Fibroblast of skin of right biceps (primary cell): ENCODE results near the gene HMCN1.
"Not testable (repeated sequence)": the region's sequence is repeated elsewhere in the genome, so short reads cannot be mapped to it uniquely, and the experiment has no call there.

ENCODE experiments used
- DNase-seq: peaks from one replicate; pipeline ENCODE4 v3.0.0-alpha.2; 2013

HMCN1 gene

DNA sequence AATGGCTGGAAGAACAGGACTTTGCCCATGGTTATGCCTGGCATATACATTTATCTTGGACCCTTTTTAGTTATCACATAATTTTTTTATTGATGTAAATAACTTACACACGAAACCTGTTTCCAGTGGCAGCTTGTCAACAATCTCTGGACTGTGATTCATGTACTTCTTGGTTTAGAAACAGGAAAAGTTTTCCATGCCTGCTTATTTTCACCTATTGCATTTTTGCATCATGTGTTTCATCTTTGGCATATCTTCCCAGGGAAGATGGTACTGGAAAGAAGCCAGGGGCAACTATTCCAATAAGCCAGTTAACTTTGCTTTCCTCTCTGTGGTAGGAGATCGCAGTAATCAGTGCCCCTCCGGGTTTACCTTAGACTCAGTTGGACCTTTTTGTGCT lies 430.6 kb downstream of the HMCN1 start:
- DNase-seq: no peak

DNA sequence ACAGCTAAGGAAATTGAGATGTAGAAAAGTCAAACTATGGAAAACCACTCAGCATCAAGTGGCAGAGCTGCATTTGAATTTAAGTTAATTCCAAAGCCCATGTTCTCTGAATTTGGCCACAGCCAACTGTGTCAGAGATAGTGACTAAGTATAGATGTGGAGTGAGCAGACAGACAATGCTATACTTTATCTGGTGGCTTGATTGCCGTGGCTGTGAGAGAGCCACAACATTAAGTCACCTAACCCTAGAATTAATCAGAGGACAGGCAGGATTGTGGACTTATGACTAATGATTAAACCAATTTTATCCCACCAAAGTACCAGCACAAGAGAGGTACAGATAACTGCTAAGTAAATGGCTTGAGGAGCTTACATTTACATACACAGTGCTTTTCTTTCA lies 431.1 kb downstream of the HMCN1 start:
- DNase-seq: peak; percentile 17

DNA sequence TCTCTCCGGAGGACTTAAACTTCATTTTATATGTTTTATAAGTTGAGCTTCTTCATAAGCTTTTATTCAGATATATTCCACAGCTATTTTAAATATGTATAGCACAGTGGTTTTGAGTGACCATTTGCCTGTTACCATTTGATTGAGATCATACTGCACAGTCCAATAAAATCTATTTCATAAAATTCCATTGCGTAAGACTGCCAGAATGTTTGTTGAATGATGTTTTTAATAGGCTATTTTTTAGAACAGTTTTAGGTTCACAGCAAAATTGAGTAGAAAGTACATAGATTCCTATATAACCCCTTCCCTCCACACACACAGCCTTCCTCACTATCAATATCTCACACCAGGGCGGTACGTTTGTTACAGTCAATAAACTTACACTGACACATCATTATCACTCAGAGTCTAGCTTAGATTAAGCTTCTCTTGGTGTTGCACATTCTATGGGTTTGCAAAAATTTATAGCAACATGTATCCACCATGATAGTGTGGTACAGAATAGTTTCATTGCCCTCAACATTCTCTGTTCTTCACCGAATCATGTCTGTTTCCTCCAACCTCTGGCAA lies 433.0 kb downstream of the HMCN1 start:
- DNase-seq: no peak

DNA sequence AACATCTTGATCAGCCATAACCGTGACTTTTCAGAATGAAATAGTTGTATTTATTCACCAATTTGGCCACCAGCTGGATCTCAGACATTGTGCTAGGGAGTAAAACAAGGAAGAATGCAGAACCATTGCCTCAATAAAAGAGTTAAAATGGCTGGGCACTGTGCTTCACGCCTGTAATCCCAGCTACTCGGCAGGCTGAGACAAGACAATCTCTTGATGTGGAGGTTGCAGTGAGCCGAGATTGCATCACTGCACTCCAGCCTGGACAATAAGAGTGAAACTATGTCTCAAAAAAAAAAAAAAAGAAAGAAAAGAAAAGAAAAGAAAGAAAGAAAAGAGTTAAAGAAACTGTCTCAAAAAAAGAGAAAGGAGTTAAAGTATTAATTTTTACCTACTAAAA lies 441.4 kb downstream of the HMCN1 start:
- DNase-seq: peak; percentile 17

DNA sequence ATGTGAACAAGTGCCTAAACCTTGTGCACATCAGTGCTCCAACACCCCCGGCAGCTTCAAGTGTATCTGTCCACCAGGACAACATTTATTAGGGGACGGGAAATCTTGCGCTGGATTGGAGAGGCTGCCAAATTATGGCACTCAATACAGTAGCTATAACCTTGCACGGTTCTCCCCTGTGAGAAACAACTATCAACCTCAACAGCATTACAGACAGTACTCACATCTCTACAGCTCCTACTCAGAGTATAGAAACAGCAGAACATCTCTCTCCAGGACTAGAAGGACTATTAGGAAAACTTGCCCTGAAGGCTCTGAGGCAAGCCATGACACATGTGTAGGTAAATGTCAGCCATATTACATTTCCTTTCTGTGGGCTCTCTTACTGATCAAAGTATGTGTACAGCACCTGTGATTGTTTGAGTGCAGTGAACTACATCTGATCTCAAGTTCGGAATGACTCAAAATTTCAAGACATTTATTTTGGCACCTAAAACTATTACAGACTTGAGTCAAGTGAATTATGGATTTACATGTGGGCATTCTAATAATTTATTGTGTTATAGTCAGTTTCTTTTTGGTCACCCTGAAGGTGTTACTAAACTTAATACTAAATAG lies 444.3 kb downstream of the HMCN1 start:
- no peak for DNase-seq

DNA sequence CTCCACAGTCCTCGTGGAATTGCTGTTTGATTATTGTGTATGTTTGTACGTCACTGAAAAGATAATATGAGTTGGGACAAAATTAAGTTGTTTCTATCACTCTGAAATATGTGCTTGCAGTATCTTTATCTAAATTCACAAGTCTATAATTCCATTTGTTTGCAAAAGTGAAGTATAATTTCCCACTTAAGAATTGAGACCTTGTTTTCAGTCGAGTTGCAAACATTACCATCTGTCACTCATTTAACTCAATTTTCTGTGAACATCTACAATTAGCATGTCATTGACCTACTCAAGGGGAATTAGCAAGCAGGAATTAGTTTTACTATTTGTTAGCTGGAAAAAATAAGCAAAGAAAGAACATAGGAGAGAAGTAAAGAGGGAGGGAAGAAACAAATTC lies 445.0 kb downstream of the HMCN1 start:
- DNase-seq: no peak

DNA sequence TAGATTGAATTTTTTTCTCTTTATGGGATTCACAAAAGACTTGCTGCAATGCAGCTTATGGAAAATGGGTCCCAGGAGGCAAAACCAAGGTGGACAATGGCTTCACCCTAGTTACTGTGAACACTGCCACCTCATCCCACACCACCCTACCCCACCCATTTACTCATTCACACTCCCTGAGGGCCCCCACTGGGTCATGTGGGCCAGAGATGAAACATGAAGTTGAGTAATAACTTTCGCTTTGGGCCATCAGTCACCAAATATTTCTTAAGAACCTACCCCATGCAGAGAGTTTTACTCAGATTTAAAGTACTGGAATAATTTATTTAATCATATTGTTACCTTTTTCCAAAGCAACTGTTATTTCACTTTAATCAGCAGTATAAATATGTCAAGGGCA lies 449.0 kb downstream of the HMCN1 start:
- peak; percentile 86 for DNase-seq

DNA sequence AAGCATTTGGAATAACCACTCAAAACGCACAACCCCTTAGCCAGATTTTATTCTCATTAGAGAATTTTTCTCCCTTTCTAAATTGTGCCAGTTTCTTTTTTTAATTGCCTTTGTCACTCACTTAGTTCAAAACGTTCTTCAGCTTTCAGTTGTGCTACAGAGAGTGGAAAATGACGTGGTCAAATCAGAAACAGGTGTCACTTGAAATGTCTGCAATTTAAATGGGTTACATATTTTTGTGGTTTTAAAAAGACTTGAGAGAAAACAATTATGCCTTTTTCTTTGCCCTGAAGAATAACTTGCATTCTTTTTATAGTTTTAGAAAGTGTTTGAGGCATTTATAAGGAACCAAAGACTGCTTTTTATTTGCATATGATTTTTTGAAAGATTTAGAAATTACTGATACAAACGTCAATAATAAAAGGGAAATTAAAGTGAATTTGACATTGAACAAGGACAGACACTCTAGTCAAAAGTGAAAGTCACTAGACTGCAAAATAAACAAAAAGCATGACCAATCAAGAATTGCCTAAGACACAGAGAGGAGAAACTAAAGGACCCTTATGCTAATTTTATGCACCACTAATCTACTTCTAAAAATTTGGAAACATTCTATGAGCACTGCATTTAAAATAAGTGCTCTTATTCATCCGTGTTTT lies 449.9 kb downstream of the HMCN1 start:
- DNase-seq: peak; percentile 86

DNA sequence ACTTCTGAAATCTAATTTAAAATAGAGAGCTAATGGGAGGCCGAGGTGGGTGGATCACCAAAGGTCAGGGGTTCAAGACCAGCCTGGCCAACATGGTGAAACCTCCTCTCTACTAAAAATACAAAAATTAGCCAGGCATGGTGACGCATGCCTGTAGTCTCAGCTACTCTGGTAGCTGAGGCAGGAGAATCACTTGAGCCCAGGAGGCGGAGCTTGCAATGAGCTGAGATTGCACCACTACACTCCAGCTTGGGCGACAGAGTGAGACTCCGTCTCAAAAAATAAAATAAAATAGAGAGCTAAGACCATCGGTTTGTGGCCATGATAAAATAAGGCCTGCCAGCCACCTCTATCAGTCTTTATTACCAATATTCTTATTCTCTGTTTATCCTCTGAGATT lies 452.1 kb downstream of the HMCN1 start:
- not testable (repeated sequence) for DNase-seq

DNA sequence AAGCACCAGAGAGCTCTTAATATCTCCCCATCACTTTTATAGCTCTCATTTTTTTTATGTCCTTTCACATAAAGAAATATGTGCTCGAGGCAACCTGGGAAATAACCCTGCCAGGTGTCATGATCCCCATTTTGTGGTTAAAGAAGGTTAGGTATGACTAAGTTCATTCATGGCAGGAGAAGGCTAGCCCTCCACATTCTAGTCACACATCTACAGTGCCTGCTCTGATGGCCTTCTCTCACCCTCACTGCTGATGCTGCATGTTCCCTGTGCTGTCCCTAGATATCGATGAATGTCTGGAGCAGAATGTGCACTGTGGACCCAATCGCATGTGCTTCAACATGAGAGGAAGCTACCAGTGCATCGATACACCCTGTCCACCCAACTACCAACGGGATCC lies 453.4 kb downstream of the HMCN1 start:
- DNase-seq: no peak

DNA sequence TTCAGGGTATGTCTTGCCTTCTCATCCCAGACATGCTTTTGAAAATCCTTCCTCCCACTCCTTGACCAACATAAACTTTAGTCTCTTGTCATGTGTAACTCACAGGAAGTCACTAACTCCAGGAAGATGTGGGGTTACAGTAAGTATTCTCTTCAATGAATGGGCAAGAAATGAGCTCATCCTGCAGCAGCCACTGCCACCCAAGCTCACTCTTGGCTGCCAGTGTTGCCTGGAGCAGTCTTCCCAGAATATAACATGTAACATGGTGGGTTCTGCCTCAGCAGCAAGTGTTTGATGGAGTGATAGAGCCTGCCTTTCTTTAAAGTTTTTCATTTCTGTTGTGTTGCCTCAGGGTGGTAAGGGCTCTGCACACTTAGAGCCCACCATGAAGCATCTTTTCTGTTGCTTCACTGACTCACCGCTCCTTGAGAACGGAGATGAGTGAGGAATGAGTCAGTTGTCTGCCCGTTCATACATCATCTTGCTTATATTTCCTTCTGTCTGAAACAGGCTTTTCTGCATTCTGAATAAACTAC lies 453.9 kb downstream of the HMCN1 start:
- peak; percentile 96 for DNase-seq

DNA sequence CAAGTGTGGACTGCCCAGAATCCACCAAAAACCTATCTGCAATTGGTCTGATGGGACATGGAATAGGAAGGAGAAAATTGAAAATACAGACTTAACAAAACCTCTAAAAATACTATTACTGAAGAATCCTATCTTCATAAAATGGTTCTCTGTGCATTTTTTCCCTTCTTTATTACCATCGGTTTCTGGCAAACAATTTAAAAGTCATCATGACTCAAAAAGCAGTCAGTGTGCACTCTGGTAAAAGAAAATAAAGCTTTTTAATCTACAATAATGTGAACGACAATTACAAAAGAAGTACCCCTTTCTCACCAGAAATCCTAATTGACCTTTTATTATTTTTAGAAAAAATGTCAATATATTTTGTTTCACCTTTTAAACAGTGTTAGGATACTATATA lies 454.5 kb downstream of the HMCN1 start:
- DNase-seq: peak; percentile 59

DNA sequence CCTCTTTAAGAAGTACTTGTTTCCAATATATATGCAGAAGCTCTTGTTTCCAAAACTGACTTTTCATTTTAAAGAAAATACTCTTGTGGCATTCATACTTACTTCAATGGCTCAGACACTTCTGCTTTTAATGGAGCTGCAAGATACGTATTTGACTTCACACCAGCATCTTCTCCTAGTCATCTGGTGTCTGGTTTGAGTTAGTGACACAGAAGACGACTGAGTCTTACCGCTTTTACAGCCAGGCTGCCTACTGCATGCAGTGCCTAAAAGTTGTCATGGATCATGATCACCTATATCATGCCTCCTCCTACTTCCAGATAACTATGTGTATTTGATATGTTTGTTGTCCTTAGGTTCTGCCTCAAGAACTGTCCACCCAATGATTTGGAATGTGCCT lies 455.0 kb downstream of the HMCN1 start:
- DNase-seq: peak; percentile 64

DNA sequence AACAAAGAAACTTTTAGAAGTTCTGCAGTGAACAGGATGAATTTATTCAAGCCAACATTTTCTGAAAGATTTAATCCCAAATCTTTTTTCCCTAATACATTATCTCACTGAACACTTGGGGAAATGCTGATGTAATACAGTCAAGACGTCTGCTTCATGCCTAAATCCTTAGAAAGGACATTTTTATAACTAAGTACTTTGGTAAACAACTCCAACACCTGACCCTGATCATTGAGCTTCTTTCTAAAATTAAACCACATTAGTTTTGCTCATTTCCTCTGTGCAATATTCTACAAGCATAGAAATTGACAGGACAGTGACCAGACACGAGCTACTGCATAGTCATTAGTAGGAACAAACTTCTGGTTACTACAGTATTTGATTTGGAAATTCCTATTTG lies 457.3 kb downstream of the HMCN1 start:
- DNase-seq: no peak

DNA sequence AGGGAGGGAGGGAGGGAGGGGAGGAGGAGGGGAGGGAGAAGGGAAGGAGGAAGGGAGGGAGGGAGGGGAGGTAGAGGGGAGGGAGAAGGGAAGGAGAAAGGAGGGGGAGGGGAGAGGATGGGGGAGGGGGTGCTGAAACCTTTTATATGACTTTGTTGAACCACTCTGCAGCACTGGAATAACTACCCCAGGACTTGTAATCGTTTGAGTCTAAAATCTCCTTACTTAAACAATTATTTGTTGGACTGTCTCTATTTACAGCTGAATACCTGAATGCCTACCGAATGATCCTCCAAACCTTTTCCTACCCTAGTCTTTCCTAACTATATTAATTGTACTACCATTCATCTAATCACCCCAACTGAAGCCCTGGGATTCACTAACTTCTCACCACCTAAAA lies 459.0 kb downstream of the HMCN1 start:
- no peak for DNase-seq

DNA sequence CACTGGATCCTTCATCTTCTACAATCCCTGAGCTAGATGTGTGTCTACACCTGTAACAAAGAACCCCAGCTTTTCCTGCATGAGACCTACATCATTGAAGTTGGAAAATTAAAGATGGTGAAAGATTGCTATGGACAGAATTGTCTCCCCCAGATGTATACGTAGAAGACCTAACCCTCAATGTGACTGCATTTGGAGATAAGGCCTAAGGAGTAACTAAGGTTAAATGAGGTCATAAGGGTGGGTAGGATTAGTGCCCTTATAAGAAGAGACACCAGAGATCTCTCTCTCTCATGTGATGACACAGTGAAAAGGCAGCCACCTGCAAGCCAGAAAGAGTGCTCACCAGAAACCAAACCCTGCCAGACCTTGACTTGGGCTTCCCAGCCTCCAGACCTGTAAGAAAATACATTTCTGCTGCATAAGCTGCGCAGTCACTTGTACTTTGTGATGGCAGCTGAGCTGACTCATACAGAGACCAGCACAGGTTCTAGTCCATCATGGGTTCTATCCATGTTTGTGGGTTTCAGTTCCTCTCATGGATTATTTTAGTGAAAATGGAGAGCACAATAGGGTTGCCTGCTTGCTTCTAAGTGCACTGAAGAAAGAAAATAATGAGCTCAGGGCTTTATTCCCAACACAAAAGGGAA lies 460.0 kb downstream of the HMCN1 start:
- peak; percentile 16 for DNase-seq

DNA sequence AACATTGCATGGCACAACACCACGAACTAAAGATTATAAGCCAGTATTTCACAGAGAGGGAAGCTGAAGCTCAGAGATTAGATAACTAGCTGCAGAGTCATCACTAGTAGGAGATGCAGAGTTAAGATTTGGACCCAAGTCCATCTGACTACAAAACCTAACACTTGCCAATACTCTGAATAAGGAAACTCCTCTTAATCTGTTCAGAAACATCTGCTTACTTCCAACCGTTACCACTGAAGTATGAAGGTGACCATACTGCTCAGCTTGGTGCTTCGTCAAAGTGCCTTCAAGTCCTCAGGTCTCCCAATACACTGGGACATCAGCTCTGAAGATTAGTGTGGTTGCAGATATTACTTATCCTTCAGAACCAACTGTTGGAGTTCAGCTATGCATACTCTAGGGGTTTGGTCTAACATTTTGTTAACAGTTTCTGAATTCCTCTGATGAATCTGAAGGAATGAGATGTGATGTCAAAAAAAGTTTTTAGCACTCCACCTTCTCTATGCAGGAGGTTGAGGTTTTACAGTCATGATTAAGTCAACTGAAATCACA lies 461.3 kb downstream of the HMCN1 start:
- DNase-seq: peak; percentile 41

DNA sequence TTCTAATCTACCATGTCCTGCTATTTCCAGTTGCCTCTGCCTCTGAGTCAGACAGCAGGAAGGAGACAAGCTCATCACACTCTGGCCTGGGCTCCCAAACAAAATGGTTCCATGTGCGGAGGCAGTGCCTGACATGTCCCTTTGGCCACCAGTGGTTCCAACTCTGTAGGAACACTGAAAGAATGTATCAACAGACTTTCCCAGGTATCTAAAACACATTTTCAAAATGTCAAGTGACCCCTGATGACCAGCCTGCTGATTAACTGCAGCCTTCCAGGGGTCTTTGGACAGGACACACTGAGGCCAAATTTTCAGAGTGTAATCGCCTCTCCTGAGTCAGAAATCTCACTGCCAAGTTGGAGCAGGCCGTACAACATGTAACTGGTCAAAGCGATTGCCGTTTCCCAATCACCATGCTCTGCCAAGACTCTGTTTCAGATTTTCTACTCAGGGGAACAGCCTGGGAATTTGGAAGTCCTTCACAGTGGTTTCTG lies 468.1 kb downstream of the HMCN1 start:
- no peak for DNase-seq

DNA sequence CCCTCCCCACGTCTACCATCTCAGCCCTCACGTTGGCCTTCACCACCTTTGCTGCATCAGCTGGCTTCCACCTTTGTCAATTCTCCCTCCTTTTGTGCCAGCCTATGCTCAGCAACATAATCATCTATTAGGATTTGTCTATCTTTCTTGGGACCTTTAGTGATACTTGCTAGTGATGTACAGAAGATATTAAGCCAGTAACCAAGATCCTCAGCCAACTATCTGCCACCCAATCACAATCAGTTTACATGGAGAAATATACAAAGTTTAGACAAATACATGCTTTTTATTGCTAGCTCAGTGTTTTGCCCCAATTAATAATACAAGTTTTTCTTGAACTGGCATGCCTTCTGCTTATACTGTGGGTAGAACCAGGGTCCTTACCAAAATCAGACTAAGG lies 468.6 kb downstream of the HMCN1 start:
- DNase-seq: no peak

DNA sequence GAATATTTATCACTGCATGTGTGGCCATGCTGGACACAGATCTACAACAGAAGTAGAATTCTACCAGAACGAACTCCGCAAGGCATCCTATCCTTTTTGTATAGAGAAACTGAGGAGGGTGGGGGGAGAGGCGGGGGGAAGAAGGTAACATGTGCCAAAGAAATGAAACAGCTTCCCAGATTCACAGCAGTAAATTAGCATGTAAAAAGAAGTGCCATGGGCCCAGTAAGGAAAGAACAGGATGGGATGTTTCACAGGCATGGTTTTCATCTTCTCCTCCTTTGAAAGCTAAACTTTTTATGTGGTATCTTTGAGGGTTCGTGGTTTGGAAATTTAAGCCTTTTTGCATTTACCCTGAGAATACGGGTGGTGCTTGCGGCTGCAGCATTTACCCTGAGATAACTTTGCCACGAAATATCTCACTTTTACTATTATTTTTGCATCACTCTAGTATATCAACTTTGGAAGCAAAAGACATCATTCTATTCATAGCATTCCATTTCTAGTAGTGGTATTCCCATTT lies 471.9 kb downstream of the HMCN1 start:
- no peak for DNase-seq

DNA sequence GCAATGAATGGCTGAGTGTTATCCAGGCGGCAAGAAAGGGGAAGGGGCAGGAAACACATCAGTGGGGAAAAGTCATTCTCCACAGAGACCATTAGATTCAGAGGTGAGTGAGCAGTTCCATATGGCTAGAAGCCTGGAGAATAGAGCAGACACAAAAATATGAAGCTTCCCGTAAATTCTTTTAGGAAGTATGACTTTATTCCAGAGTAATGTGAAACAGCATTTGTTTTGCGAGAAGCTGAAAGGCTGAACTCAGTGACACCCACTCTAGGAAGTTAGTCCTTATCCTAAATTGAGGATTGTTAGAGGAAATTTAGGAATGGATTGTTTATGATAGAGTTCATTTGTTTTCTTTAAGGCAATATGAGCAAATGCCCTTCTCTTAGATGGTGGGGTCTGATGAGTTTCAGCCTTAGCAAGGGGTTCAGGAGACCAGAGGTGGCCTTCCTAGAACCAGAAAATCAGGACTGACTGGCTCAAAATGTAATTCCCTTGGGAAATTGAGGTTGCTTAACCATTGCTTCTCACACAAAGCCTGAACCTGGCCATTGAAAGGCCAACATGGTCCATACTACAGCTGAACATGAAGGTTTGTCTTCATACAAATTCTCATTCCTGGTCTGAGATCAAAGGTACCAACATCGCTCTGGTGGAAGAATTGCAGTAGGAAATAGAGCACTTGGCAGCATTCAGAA lies 473.3 kb downstream of the HMCN1 start:
- peak; percentile 77 for DNase-seq

DNA sequence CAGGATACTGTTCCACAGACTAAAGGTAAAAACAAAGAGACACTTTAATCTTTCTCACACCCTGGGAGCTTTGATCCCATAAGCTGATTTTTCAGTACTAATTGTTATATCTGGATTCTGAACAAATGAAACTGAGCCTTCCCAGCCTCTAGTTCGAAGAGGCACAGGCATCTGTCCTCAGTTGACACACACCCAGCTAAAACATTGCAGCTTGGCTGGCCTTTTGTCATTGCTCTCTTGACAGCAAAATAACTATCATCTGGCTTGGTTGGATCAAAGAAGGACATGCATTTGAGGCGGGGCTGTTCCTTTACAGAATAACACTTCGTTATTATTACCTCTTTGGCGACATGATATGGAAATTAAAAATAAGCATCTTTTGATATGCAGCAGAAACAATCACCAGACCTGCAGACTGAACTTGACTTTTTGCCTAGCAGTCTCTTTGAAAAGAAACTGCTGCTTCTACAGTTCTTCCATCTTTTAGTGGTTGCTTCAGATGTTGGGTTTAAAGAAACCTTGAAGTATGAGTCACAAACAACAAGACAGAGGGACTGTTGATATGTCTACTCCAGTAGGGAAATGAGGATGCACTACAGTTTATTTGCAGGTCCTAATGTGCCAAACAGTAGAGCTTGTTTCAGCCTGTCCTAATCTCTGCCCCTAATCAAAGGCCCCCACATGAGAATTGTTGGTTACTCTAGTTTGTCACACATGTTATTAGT lies 474.4 kb downstream of the HMCN1 start:
- DNase-seq: peak; percentile 46
